GM21529 (cell line): ENCODE results near the gene CD63.

Experiments used
- ATAC-seq: cut with Tn5 transposase; IDR thresholded peaks from one replicate; pipeline ENCODE4 v1.9.1; 2021; ENCODE audit not compliant: unreplicated experiment

The CD63 gene

GRCh38 chr12:55706568-55707218 is 22.1 kb downstream of the CD63 start:
- no peak for ATAC-seq

- ATAC-seq, result no peak
Observed at GRCh38 chr12:55705782-55706402, 22.9 kb downstream of the CD63 start.

DNA sequence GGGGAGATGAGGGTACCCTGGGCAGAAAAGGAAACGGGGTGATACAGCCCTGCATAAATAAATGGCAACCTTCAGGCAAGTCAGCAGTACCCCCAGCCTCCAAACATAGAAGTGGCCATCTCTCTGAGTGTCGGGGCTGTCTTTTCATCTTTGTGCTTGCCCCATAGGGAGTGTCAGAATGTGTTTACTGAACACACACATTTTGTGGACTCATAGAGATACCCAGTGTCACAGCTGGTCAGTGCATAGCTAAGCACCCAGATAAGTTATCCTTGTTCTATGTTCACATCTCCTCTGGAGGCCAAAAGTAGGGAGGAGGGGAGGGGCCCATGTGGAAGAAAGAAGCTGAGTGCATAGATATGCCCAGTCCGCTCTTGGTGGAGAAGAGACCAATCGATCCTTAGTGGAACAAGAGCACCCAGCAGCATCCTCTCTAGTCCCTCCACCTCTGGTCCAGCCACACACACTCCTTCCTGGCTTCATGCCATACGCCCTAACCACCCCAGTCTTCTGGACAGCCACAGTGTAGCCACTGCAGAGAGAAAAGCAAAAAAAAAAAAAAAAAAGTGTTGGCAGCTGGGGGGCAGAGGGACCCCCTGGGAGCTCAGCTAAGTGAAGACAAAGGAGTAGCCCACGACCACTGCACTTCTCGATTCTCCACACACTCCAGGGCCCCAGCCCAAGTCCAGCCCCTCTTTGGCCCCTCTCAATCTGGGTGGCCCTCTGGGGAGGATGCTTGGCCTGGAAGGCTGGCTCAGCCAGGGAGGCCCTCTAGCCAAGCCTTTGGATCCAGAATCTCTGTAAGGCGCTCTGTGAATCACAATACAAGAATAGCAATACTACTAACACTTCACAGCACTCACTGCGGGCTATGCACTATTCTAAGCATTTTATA is 23.7 kb downstream of the CD63 start:
- no peak for ATAC-seq

DNA sequence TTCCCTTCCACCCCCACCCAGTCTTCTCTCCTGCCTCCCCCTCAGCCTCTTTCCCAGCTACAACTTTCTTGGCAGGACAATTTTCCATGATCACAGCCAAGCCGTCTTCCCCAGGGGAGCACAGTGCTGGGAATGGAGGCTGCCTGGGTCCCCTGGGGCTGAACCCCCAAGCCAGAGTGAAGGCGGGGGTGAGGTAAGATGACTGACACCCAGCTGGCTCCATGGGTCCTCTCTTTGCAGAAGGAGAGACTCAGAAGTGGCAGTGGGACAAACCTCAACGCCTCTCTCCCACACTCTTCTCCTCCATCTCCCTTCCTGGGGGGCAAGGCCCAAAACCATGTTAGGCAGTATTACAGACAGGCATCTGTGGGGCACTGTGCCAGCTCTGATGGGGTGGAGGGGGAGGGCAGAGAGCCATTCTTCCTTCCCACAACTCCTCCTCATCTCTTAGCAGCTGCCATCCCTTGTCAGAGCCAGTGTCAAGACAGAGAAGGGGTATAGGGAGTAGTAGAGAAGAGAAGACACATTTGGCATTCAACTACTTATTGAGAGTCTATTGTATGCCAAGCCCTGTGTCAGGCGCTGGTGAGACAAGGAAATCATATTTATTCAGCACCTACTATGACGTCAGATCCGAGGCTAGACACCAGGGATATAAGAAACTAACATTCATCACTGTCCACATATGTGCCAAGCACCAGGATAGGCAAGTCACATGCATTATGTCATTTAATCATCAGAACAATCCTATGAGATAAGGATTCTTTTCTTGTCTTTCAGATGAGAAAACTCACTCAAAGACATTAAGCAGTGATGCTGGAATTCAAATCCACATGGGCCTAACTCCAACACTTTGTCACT is 24.7 kb downstream of the CD63 start:
- ATAC-seq, result no peak

GRCh38 chr12:55703288-55703687 is 25.5 kb downstream of the CD63 start:
- no peak for ATAC-seq

GRCh38 chr12:55702861-55703260 is 25.9 kb downstream of the CD63 start:
- no peak for ATAC-seq

- no peak for ATAC-seq
Observed at GRCh38 chr12:55700255-55701018, 28.4 kb downstream of the CD63 start.

DNA sequence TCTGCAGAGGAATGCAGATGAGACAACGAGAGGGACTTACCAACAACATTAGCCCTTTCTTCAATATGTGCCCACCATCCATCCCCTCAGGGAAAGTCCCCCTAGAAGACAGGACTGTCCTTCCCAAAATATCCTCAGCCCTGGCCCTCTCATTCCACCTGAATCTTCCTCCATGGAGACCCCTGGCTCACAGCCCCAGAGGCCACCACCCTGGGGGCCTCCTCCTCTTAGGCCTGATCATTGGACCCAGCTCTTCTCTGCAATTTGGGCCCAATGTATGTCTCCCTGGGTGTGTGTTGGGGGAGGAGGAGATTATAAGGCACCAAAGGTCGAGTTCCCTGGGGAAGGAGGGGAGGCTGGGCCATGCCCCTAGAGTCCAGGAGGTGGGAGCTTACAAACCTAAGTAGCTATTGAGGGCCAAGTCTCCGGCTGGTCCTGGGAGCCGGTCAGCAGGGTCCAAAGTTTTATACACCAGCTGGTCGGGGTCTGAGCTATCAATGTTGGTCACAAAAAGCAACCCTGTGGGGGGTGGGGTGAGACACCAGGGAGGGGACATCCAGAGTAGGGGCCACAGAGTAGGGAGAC is 29.2 kb downstream of the CD63 start:
- no peak for ATAC-seq

DNA sequence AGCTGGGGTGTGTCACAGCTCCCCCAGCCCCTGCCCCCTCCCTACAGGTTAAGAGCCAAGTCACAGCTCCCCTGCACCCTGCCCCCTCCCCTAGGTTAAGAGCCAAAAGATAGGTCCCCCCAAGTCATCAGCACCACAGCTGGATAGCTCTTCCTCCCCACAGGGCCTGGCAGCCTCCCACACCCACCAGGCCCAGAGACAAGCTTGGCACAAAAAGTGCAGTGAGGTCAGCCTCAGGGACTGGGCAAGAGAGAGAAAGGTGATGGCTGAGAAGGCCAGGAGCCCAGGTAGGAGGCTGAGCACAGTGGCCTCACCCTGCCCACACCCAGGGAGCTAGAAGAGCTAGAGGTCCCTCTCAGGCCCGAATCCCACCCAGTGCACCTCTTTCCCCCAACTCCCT is 29.8 kb downstream of the CD63 start:
- no peak for ATAC-seq

DNA sequence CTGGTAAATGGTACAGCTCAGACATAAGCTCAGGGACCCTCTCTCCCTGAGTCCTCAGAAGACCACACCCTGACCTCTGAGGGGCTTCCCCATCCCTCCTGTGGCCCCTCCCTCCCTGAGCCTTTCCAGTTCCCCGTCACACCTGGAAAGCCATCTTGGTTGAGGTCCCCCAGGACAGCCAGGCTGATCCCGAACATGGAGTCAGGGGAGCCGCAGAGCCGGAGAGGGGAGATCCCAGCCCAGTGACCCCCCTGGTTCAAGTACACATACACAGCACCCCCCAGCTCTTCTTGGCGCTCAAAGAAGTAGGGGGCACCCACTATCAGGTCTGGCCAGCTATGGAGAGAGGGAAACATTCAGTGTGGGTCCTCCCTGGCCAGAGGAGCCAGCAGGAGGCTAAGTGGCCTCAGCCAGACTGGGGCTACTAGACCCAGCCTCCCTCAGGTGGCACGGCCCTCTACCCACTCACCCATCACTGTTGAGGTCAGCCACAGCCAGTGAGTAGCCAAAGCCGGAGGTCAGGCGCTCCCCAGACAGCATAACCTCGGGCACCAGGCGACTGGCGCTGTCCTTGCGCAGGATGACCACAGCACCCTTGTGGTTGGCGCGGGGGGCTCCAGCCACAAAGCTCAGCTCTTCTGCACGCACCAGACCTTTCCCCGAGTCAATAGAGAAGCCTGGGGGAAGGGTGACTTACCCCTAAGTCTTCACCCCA is 30.4 kb downstream of the CD63 start:
- ATAC-seq, result no peak

- no peak for ATAC-seq
Observed at GRCh38 chr12:55697686-55698085, 31.1 kb downstream of the CD63 start.

- no peak for ATAC-seq
Observed at GRCh38 chr12:55696796-55697462, 31.9 kb downstream of the CD63 start.

DNA sequence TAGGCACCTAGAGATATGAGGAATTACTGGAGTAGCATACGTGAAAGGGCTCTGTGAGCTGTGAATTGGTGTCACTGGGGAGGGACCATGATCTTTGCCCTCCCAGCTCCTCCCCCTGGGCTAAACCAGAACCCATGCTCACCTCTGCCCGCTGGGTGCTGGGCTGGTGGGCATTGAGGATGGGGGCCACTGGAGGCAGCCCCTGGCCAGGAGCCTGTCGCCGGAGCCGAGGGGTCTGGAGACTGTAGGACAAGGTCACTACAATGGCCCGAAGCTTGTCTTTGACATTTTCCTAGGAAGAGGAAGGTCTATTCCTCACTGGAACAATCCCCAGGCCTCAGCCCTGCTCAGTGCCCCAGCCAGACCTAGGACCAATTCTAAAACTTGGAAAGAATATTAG is 32.7 kb downstream of the CD63 start:
- no peak for ATAC-seq

- no peak for ATAC-seq
Observed at GRCh38 chr12:55695349-55695748, 33.5 kb downstream of the CD63 start.

- ATAC-seq, result no peak
Observed at GRCh38 chr12:55694651-55695050, 34.2 kb downstream of the CD63 start.

GRCh38 chr12:55694188-55694515 is 34.7 kb downstream of the CD63 start:
- ATAC-seq, result no peak

GRCh38 chr12:55693323-55694187 is 35.3 kb downstream of the CD63 start:
- ATAC-seq, result no peak
